Stimulated activated CD8-positive, alpha-beta memory T cell treated with anti-CD3 and anti-CD28 coated beads, Interleukin-2, amount 100 ng/mL, for 1 hour (primary cell): ENCODE measurements around the gene SPINK9.

ENCODE experiments used
- DNase-seq, 2 donors: peaks; one replicate each; pipeline ENCODE4 v3.0.0-alpha.2; 2020; ENCODE audit warnings: low read depth in 2 of 2

Gene SPINK9

DNA sequence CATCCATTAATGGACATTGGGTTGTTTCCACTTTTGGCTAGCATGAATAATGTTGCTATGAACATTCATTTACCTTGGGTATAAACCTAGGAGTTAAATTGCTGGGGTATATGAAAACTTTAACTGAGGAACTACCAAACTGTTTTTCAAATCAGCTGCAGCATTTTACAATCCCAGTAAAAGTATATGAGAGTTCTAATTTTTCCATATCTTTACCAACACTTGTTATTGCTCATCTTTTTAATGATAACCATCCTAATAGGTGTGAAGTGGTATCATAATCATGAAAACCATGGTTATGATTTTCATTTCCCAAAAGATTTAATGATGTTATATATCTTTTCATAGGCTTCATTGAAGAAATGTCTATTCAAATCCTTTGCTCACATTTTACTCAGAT lies 32.9 kb downstream of the SPINK9 start:
- no peak for DNase-seq

DNA sequence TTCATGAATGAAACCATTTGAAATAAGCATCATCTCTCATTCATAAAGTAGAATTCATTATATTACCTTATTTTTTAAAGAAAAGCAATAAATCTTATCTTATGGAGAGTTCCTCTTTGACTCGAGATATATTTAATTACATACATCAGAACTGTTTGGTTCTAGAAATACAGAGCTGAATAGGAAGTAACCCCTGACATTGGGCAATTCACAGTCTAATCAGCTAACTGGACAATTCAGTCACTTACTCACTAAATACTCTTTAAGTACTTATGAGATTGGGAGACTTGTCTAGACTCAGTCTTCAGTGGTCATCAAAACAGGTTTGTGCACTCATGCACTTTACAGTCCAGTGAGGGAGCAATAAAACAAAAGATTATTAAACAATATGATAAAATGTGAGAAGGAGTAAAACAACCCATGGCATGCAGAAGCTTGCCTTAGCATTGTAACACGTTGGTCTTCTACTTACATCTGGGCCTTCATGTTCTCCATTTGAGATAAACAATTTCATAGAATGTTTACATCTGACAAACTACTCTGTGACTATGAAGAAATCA lies 36.9 kb downstream of the SPINK9 start:
- no peak for DNase-seq

DNA sequence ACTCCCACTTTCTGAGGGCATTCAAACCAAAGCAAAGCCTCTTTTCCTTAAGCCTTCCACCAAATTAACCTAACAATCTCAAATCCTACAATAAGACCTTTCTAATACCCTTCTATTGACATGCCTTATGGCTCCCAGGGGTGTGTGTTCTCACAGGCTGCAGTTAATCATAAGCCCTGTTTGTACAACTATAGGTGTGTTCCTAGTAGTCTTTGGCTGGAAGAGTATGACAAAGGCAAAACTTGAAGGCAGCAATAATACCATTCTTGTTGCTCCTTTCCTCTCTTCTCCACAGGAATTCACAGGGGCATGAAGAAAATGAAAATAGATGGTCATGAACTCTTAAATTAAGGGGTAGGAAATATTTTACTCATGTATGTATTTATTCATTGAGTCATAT lies 37.5 kb downstream of the SPINK9 start:
- no peak for DNase-seq

DNA sequence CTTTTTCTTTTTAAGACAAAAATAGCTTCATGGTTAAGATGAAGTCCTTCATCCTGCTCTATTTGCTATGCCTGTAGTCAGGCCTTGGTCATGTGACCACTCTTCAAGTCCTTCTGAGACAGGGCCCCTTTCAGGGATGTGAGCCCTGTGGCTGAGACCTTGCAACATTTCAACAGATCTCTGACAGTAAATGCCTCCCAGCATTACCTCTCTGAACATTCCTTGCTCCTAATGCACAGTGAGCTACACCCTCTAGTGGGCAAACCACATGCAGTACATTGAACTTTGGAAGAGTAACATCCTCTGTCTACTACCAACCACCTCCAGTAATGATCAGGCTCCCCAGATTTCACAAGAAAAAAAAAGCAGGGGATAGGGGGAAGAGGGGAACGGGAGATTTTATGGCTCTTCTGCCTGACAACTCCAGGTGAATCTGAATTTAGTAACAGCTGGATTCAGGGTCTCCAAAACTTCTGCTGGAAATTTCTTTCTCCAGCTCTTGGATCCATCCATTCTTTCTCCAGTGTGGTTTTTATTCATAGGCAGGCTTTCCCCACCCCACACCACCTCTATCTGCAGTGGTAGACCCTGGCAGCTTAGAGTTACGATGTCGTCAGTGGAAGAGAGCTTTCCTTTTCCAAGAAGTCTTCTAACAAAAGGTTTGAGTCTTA lies 39.5 kb downstream of the SPINK9 start:
- DNase-seq, result no peak

DNA sequence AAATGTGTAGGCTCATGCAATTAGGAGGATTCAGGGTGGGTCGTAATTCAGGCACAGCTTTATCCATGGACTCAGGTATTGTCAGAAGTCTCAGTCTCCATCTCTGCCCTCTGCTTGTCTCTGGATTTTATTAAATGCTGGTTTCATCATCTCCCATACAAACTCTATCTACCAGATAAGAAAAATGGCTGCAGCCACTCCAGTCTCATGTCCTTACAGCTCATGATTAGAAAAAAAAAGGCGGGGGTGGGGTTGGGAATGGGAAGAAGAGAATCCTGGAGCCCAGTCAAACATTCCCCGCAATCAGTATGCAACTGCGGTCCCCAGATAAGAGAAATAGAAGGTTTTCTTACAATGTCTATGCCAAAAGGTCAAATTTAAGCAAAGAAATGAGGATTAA lies 40.8 kb downstream of the SPINK9 start:
- DNase-seq, result no peak

DNA sequence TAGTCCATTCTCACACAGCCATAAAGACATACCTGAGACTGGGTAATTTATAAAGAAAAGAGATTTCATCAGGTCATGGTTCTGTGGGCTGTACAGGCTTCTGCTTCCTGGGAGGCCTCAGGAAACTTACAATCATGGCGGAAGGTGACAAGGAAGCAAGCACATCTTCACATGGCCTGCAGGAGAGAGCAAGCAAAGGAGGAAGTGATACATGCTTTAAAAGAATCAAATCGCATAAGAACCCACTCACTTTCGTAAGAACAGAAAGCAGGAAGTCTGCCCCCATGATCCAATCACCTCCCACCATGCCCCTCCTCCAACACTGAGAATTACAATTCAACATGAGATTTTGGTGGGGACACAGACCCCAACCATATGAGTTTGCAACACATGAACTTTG lies 43.3 kb downstream of the SPINK9 start:
- no peak for DNase-seq

DNA sequence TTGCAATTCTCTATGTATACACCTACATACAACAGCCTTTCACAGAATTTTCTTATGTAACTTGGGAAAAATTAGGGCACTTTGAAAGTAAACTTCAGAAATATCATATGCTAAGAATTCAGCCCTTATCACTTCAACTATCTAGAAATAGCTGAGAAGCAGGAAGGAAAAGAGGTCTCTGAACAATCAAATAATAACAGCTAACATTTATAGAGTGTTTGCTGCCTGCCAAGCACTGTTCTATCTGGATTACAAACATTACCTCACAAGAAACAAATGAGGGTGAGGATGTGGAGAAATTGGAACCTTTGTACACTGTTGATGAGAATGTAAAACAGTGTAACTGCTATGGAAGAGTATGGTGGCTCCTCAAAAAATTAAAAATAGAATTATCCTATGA lies 44.0 kb downstream of the SPINK9 start:
- no peak for DNase-seq

DNA sequence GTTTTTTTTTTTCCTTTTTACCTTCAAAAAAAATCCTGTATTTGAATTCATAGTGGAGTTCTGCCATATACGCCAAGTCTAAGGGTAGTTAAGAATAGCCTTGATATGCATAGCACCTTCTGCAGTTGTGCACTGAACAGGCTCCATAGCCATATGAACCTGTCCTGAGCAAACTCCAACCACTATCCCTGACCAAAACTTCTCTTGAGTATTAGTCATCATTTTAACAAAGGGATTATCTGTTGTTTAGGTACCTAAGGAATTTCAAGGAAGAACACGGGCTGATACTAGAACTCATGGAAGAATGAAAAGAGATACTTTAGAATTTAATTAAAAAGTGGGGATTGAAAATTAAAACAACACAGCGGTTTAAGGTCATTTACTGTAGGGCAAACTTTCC lies 46.5 kb downstream of the SPINK9 start:
- no peak for DNase-seq

DNA sequence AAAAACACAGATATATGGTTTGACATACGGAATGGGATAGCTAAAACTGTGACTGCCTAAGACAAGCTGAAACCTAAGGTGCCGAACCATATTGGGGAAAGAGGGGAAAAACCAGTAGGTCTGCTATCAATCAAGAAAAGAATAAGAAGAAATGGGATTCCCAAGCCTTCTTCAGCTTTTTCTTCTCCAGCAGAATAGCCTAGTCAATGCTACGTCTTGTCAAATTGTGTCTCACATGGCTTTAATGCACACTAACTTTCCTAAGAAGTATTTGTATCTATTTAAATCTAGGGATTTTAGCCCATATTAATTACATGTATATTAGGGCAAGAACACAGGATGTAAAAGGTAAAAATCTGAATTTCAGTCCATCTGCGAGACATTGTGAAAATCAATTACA lies 47.6 kb downstream of the SPINK9 start:
- DNase-seq, result no peak

DNA sequence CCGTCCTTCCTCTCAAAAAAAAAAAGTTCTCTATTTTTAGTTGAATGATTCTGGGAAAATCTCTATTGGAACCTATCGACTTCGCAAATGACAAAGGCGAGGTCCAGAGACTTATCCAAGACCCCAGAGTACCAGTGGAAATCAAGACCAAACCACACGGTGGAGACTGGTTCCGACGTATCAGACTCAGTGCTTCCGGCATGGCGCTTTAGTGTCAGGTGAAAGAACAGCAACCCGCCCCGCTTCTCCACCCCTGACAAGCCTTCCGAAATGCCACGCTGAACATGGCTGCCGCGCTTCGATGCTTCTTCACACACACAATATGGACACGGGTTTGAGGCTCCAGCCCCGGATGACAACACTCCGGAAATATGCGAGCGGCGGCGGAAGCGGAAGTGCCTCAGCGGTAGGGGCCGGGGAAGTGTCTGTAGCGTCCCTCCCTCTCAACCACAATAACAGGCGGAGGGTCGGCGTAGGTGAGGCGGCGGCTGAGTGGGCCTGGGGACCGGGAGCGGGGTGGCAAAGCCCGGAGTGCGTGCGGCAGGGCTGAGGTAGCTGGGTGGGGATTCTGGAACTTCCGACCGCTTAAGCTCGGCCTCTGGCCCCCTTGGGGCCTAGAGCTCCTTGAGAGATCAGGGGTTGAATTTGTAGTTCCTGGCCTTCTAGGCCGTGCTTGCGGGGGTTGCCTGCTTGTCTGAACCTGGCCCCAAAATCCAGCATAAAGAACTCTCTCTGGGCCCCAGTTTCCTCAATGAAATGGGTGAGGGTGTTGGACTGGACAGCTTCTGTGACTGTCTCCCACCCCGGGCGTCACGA lies 48.4 kb downstream of the SPINK9 start, which contains the start of gene FBXO38:
Gene FBXO38 (plus strand): TSS at position 395 of the 816 bp plus-strand sequence. CDS start 10,819 bp downstream, outside the sequence.
- DNase-seq, result peak; percentile 91

DNA sequence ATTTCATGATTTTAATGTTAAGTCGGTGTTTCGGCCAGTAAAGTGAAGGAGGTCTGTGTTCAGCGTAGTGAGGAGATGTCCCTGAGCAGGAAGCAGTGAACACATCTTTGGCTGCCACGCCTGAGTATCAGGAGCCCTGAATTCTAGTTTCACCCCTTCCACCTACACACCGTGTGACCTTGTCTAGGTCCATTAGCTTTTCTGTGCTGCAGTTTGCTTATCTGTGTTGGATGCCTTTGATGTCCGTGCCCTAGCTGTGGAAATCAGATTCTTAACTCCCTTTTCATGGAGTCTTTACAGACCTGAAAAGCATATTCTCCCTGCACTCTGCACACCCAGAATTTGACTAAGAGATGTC lies 49.0 kb downstream of the SPINK9 start:
- no peak for DNase-seq

DNA sequence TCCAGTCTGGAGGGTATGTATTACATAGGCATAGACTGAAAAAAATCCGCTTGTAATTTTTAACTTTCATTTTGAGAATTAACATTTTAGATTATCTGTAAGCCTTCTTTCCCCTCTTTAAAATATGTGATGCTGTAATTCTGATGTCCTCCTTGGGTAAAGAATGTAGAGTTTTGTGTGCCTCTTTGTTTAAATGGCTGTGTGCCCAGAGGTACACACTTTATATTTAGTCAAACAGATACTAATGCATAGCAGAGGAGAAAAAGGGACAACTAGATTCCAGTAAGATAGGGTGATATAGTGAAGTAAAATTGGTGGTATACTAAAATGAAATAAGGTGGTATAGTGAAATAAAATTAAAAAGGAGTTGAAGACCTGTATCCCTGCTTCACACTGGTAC lies 49.7 kb downstream of the SPINK9 start:
- no peak for DNase-seq

DNA sequence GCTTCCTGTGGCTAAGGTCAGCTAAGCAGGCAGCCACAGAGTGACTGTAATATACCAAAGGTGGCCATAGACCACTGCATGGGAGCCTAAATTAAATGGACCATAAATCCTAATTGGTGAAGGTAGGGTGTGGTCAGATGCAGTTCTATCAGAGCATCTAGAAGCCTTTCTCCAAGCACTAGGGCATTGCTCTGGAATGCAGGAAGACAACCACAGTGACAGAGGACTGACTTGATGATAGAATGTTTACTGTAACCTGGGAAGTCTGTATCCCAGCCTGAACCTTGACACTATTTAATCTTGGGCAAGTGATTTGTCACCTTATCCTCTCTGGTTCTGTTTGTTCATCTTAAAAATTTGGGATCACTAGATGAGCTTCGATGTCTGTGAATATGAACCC lies 50.7 kb downstream of the SPINK9 start:
- no peak for DNase-seq

DNA sequence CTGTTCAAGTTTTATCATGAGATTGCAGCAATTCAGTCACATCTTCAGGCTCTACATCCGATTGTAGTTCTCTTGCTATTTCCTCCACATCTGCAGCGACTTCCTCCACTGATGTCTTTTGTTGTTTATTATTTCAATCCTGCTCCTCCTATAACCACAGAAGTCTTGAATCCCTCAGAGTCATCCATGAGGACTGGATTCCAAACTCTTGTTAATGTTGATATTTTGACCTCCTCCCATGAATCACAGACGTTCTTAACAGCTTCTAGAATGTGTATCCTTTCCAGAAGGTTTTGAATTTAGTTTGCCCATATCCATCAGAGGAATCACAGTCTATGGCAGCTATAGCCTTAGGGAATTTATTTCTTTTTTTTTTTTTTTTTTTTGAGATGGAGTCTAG lies 52.0 kb downstream of the SPINK9 start:
- no peak for DNase-seq

DNA sequence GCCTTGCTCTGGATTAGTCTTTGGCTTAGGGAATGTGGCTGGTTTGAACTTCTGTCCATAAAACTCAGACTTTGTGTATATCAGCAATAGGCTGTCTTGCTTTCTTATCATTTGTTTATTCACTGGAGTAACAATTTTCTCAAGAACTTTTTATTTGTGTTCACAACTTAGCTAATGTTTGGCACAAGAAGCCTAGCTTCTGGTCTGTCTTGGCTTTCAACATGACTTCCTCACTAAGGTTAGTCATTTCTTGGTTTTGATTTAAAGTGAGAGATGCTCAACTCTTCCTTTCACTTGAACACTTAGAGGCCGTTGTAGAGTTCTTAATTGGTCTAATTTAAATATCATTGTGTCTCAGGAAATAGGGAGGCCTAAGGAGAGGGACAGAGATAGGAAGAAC lies 53.3 kb downstream of the SPINK9 start:
- no peak for DNase-seq
